Measurements from ENCODE around the gene HSPA1A.

GRCh38 chr6:31799781-31800180 is 15.6 kb upstream of the HSPA1A start:
- TF ChIP-seq, protein P1, sequence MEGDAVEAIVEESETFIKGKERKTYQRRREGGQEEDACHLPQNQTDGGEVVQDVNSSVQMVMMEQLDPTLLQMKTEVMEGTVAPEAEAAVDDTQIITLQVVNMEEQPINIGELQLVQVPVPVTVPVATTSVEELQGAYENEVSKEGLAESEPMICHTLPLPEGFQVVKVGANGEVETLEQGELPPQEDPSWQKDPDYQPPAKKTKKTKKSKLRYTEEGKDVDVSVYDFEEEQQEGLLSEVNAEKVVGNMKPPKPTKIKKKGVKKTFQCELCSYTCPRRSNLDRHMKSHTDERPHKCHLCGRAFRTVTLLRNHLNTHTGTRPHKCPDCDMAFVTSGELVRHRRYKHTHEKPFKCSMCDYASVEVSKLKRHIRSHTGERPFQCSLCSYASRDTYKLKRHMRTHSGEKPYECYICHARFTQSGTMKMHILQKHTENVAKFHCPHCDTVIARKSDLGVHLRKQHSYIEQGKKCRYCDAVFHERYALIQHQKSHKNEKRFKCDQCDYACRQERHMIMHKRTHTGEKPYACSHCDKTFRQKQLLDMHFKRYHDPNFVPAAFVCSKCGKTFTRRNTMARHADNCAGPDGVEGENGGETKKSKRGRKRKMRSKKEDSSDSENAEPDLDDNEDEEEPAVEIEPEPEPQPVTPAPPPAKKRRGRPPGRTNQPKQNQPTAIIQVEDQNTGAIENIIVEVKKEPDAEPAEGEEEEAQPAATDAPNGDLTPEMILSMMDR (IDR thresholded peaks at IDR 0.05): no peak
- TF ChIP-seq POLR2A (IDR thresholded peaks at IDR 0.05) (no peak), POLR2AphosphoS5 (IDR thresholded peaks at IDR 0.05; ENCODE audit: insufficient read depth in 1 of 2, low read depth in 1 of 2) (no peak)
